Gastroesophageal sphincter (tissue), 3 donors: ENCODE measurements around the gene PEX3.
"Not testable (repeated sequence)": the region's sequence is repeated elsewhere in the genome, so short reads cannot be mapped to it uniquely, and the experiment has no call there.

Source experiments
- POLR2A ChIP-seq, 2 donors: fragments of 450-650 bp; IDR thresholded peaks; one replicate each; pipeline ENCODE4 v1.6.1; 2017; ENCODE audit warnings: antibody characterized with exemption in 2 of 2, mild to moderate bottlenecking in 2 of 2, moderate library complexity in 1 of 2
- POLR2AphosphoS5 ChIP-seq: sonication (generic); formaldehyde crosslinking; IDR thresholded peaks from one replicate; pipeline ENCODE4 v1.6.1; 2017; ENCODE audit warnings: antibody characterized with exemption
- TF ChIP-seq, protein P1 (sequence below), 4 experiments: fragments of 200-600 bp in 2 of 4; fragments of 450-650 bp in 2 of 4; sonication (generic) in 1 of 4; IDR thresholded peaks; one replicate each; pipeline ENCODE4 v1.5.1; 2017 to 2019; ENCODE audit warnings: antibody characterized with exemption in 4 of 4, mild to moderate bottlenecking in 2 of 4, moderate library complexity in 2 of 4

DNA sequence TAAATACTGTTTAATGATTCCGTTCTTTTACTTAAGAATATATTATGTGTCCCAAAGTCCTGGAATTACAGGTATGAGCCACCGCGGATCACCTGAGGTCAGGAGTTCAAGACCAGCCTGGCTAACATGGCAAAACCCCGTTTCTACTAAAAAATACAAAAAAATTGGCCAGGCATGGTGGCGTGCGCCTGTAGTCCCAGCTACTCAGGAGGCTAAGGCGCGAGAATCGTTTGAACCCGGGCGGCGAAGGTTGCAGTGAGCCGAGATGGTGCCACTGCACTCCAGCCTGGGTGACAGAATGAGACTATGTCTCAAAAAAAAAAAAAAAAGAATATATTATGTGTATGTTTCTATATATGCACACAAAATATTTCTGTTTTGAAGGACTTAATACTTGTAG lies 59.7 kb downstream of the PEX3 start:
- TF ChIP-seq, protein P1, sequence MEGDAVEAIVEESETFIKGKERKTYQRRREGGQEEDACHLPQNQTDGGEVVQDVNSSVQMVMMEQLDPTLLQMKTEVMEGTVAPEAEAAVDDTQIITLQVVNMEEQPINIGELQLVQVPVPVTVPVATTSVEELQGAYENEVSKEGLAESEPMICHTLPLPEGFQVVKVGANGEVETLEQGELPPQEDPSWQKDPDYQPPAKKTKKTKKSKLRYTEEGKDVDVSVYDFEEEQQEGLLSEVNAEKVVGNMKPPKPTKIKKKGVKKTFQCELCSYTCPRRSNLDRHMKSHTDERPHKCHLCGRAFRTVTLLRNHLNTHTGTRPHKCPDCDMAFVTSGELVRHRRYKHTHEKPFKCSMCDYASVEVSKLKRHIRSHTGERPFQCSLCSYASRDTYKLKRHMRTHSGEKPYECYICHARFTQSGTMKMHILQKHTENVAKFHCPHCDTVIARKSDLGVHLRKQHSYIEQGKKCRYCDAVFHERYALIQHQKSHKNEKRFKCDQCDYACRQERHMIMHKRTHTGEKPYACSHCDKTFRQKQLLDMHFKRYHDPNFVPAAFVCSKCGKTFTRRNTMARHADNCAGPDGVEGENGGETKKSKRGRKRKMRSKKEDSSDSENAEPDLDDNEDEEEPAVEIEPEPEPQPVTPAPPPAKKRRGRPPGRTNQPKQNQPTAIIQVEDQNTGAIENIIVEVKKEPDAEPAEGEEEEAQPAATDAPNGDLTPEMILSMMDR (IDR thresholded peaks at IDR 0.05): not testable (repeated sequence)
- not testable (repeated sequence) for TF ChIP-seq POLR2AphosphoS5; POLR2A (IDR thresholded peaks at IDR 0.05)
